Heart left ventricle (tissue), 16 donors: ENCODE data around the gene BUB1. TPM values are rescaled to one million over a fixed set of nuclear protein-coding genes. Genes with fewer than 3 reads are reported as not detected.

ENCODE experiments used
- ATAC-seq, 4 donors: fragments of 200-7000 bp; cut with Tn5 transposase; one replicate each; pipeline ENCODE4 v1.9.1; 2020 to 2022; ENCODE audit warnings: moderate library complexity in 4 of 4, mild to moderate bottlenecking in 3 of 4, moderate number of reproducible peaks in 1 of 4
- DNase-seq, 5 donors: peaks; one replicate each; pipeline ENCODE4 v3.0.0-alpha.2; 2020
- H3K27ac ChIP-seq, 12 donors: fragments of 200-600 bp; sonication (generic) in 4 of 12; one replicate each; pipeline versions ENCODE4 v1.5.0 to v1.8.0; 2016 to 2022; ENCODE audit warnings: mild to moderate bottlenecking in 2 of 12
- H3K27me3 ChIP-seq, 9 donors: fragments of 200-600 bp; sonication (generic) in 2 of 9; one replicate each; pipeline versions ENCODE4 v1.5.1 to v1.8.0; 2016 to 2022; ENCODE audit warnings: mild to moderate bottlenecking in 3 of 9
- H3K36me3 ChIP-seq, 9 donors: fragments of 200-600 bp; sonication (generic) in 2 of 9; one replicate each; pipeline versions ENCODE4 v1.5.0 to v1.8.0; 2018 to 2022; ENCODE audit warnings: mild to moderate bottlenecking in 2 of 9
- H3K4me1 ChIP-seq, 12 donors: fragments of 200-600 bp; sonication (generic) in 4 of 12; one replicate each; pipeline versions ENCODE4 v1.5.0 to v1.8.0; 2016 to 2022; ENCODE audit warnings: mild to moderate bottlenecking in 3 of 12
- H3K4me3 ChIP-seq, 12 donors: fragments of 200-600 bp; sonication (generic) in 4 of 12; one replicate each; pipeline versions ENCODE4 v1.5.0 to v1.8.0; 2017 to 2022; ENCODE audit warnings: mild to moderate bottlenecking in 9 of 12, moderate library complexity in 4 of 12
- H3K9me3 ChIP-seq, 12 donors: fragments of 200-600 bp; sonication (generic) in 4 of 12; one replicate each; pipeline versions ENCODE4 v1.5.0 to v1.8.0; 2016 to 2022; ENCODE audit warnings: mild to moderate bottlenecking in 1 of 12
- POLR2A ChIP-seq, 2 donors: fragments of 450-650 bp; IDR thresholded peaks; one replicate each; pipeline ENCODE4 v1.6.1; 2017; ENCODE audit warnings: antibody characterized with exemption in 2 of 2, mild to moderate bottlenecking in 2 of 2, moderate library complexity in 2 of 2
- WGBS, 4 donors: extraction: QIAGEN DNeasy Blood & Tissue Kit in 2 of 4; methylation state at CpG; one replicate each; pipeline versions ENCODE4 v1.1.5 to v1.1.7; 2013 to 2018; 5-methylcytosine and 5-hydroxymethylcytosine counted together
- intact Hi-C, 10 donors: fragments of 100-400 bp; cut with DNase I; formaldehyde crosslinking; loops; one replicate each; pipeline versions ENCODE4 v1.11.1 to v1.14.2; 2022
- polyA plus RNA-seq, 2 donors: library from polyadenylated mRNA; stranded (reverse); fragments of 200-250 nt; gene quantifications; one replicate each; pipeline ENCODE4 v1.2.3, GENCODE V29; 2013
- total RNA-seq, 9 donors: library from RNA; depleted of rRNA in 2 of 9; stranded (reverse); fragments of >200 nt in 2 of 9; fragmentation: NEBNext Ultra II Directional in 3 of 9; extraction: Animal tissue kit (Norgen Biotek cat#: 25700) in 3 of 9; gene quantifications; one replicate each; pipeline versions ENCODE4 v1.1.0 to v1.2.4, GENCODE V29; 2016 to 2023
- TF ChIP-seq, protein P1 (sequence below), 12 donors: fragments of 200-600 bp; sonication (generic) in 4 of 12; IDR thresholded peaks; one replicate each; pipeline versions ENCODE4 v1.5.0 to v1.8.0; 2018 to 2022; ENCODE audit warnings: antibody characterized with exemption in 12 of 12, mild to moderate bottlenecking in 5 of 12
- donor health status: ischemic (EF 13 %, LVEDD 7.1; RV severe dilation, severe dysfunction).
- donor health status: healthy with polysubstance abuse.
- donor health status: DM: no; HTN: yes; CAD: no.
- donor health status: DM: no; HTN: no; CAD: no.
- donor health status: ischemic (EF 25% LVEDD 6.9; RV normal size, moderate dysfunction).
- donor health status: ischemic (EF 25% LVEDD 5.7; RV mildly dilated, moderate dysfunction).
- donor health status: healthy.
- donor health status: DM: yes; HTN: yes; CAD: no.
- donor health status: ischemic (EF 35%, LVEDD 5.7; RV mildly dilated, moderate dysfunction).
- donor health status: nonischemic (EF 11% LVEDD 7.7; RV severe dilation, severe dysfunction).
- donor health status: DM: yes; HTN: yes; CAD: no.
- donor health status: PGD.
- donor health status: ischemic (EF 29% LVEDD 5.4; RV normal size, mild dysfunction).
- donor health status: nonischemic (EF 23%, LVEDD 6.1; RV moderate dilation, normal function).

The BUB1 gene
- total and polyA plus RNA-seq, 11 donors: 0.11 to 8.3 (median 0.91) TPM; not detected in 1

DNA sequence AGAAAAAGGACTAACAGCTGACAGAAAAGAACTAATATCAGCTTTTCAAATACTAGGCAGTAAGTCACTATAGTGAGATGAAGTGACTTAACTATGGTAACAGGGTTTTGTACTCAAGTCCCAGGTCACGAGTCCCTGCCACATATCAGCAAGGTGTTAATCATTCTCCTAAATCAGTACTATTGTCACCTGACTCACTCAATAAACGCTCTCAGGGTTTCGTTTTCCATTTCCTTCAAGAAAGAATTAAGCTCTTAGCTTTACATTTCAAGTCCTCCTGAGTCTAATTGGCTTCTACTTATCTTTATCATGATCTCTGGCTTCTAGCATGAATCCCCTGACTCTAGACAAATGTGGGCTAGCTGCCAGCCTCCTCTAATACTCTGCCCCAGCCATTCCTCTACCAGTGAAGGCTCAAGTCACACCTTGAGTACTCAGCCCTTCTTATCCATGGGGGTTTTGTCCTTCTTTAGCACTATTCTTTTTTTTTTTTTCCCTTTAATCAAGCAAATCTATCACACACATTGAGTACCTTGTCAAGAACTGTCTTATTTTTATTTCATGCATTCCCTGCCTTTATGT is 20.0 kb downstream of the BUB1 start:
- DNase-seq (no peak), ATAC-seq (no peak)
- Histone ChIP-seq H3K36me3 (peaks cover 0 to 47% (median 0%) of the 10 kb centered on the region in 9 donors), H3K27ac (no peak overlapping the region), H3K9me3 (no peaks in the 10 kb centered on the region), H3K27me3 (no peaks in the 10 kb centered on the region), H3K4me3 (no peak overlapping the region), H3K4me1 (peaks cover 0 to 21% (median 0%) of the 10 kb centered on the region in 12 donors)
- TF ChIP-seq, protein P1, sequence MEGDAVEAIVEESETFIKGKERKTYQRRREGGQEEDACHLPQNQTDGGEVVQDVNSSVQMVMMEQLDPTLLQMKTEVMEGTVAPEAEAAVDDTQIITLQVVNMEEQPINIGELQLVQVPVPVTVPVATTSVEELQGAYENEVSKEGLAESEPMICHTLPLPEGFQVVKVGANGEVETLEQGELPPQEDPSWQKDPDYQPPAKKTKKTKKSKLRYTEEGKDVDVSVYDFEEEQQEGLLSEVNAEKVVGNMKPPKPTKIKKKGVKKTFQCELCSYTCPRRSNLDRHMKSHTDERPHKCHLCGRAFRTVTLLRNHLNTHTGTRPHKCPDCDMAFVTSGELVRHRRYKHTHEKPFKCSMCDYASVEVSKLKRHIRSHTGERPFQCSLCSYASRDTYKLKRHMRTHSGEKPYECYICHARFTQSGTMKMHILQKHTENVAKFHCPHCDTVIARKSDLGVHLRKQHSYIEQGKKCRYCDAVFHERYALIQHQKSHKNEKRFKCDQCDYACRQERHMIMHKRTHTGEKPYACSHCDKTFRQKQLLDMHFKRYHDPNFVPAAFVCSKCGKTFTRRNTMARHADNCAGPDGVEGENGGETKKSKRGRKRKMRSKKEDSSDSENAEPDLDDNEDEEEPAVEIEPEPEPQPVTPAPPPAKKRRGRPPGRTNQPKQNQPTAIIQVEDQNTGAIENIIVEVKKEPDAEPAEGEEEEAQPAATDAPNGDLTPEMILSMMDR (IDR thresholded peaks at IDR 0.05): no peak
- no peak for TF ChIP-seq POLR2A (IDR thresholded peaks at IDR 0.05)
- WGBS, 4 donors: 45 to 71% (median 64%) methylated on average over 3 of the region's 3 CpGs
- intact Hi-C loops: no loop called here

DNA sequence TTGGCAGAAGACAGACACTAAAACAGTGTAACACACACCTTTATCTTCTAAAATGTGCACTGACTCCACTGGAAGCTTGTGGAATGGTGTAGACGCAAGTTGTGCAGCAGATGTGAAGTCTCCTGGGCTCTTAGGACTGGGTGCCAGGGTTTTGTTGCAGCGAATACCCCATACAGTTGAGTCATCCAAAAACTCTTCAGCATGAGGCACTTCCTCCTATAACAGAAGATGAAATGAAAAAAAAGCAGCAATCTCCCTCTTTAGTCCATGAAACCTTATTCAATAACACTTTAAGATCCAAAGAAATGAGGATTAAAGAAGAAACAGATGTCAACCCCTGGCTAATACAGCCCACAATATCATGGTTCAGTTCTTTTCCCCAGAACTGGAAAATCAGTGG is 22.2 kb downstream of the BUB1 start:
- DNase-seq (no peak), ATAC-seq (no peak)
- H3K4me3 ChIP-seq: no peak overlapping the region
- H3K36me3 ChIP-seq: peaks cover 0 to 44% (median 0%) of the 10 kb centered on the region in 9 donors
- H3K9me3 ChIP-seq: no peaks in the 10 kb centered on the region
- TF ChIP-seq, protein P1 (IDR thresholded peaks at IDR 0.05): no peak
- no peak for TF ChIP-seq POLR2A (IDR thresholded peaks at IDR 0.05)
- WGBS, 4 donors: 80 to 92% (median 87%) methylated on average over 2 of the region's 2 CpGs
- peaks cover 0 to 18% (median 0%) of the 10 kb centered on the region in 12 donors for H3K4me1 ChIP-seq
- H3K27ac ChIP-seq: no peak overlapping the region
- intact Hi-C loops: no loop called here
- no peaks in the 10 kb centered on the region for H3K27me3 ChIP-seq

- no peaks in the 10 kb centered on the region for H3K27me3 ChIP-seq
- no peak for TF ChIP-seq POLR2A (IDR thresholded peaks at IDR 0.05)
- TF ChIP-seq, protein P1 (IDR thresholded peaks at IDR 0.05): no peak
- intact Hi-C loops: no loop called here
- peaks cover 0 to 32% (median 0%) of the 10 kb centered on the region in 9 donors for H3K36me3 ChIP-seq
- H3K27ac ChIP-seq: no peak overlapping the region
- 93 to 99% (median 97%) methylated on average over 3 of the region's 3 CpGs for WGBS, 4 donors
- DNase-seq (no peak), ATAC-seq (no peak)
- no peaks in the 10 kb centered on the region for H3K9me3 ChIP-seq
- H3K4me3 ChIP-seq: no peak overlapping the region
- H3K4me1 ChIP-seq: peaks cover 0 to 15% (median 0%) of the 10 kb centered on the region in 12 donors
These were observed 24.0 kb downstream of the BUB1 start for GRCh38 chr2:110653861-110654260.

DNA sequence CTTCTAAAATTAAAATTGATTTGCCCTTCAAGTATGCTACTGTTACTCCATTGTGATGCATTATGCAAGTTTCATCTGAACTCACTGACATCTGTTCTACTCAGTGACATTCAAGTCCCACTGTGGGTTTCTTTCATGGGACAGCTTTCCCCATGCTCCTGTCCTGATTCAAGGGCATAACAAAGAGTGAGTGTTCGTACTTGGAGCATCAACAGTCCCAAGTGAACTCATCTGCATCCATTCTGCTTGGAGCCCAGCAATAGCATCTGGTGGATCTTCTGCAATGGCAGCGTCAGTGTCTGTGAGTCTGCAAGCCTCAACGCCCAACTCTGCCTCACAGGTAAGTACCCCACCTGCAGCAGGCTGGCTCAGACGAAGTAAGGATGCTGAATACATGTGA is 27.5 kb downstream of the BUB1 start:
- TF ChIP-seq, protein P1 (IDR thresholded peaks at IDR 0.05): no peak
- no peak for TF ChIP-seq POLR2A (IDR thresholded peaks at IDR 0.05)
- DNase-seq (no peak), ATAC-seq (no peak)
- peaks cover 0 to 24% (median 0%) of the 10 kb centered on the region in 9 donors for H3K36me3 ChIP-seq
- H3K4me3 ChIP-seq: no peak overlapping the region
- WGBS, 4 donors: 93 to 96% (median 96%) methylated on average over 4 of the region's 4 CpGs
- no peak overlapping the region for H3K27ac ChIP-seq
- H3K9me3 ChIP-seq: no peaks in the 10 kb centered on the region
- no peaks in the 10 kb centered on the region for H3K4me1 ChIP-seq
- H3K27me3 ChIP-seq: no peaks in the 10 kb centered on the region
- intact Hi-C loops: no loop called here
